NCI-H2196 (cell line): ENCODE measurements around the gene SAMD4A.

Source experiments
- DNase-seq: peaks from one replicate; lab custom pipeline; 2025; ENCODE audit not compliant: unreplicated experiment; lab: John Stamatoyannopoulos, UW

The SAMD4A gene

DNA sequence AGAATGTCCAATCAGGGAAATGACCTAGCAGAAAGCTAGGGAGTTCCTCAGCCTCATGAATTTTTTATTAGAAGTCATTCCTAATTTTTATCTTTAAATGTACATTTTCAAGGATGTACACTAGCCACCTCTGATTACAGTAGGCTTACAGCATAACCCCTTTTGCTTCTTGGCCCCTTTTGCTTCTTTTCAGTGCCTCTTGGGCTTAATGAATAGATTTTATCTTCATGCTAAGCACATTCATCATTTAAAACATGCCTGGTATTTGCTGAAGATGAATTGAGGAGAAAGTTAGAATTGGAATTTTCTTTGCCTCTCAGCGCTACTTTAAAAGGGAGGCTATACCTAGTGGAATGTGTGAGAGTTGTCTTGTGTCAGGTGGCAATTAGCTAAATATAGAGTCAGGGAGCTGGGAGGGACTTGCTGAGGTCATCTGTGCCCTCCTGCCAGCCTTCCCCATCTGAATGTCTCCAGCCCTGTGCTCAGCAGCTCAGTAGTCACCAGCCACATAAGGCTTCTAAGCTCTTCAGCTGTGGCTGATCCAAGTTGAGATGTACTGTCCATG, 132.1 kb downstream of the SAMD4A start:
- no peak for DNase-seq

DNA sequence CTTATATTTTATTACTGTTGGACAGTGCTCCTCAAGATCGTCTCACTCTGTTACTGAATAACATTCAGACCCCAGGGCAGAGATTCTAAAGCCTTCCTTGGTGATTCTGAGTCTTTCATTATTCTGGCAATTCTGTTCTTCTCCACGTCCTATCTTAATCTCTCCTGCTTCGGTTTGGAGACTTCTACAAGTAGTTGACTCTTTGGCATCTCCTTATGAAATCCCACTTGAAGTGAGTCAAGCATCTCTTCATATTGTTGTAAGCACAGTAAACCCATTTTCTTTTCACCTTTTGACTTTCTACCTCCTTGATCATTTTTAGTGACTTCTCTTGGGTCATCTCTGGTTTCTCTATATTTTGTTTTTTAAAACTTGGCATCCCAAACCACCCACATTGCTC, 132.8 kb downstream of the SAMD4A start:
- no peak for DNase-seq

DNA sequence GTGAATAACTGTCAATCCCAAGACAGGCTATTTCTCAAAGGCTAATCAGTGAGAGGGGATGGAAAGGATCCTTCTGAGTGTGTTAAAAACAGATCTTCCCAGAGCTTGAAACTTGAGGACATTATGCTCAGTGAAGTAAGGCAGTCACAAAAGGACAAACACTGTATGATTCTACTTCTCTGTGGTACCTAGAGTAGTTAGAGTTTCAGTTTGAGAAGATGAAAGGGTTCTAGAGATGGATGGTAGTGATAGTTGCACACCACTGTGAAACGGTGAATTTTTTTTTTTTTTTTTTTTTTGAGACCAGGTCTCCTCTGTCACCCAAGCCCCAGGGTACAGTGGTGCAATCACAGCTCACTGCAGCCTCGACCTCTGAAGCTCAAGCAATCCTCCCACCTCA, 133.8 kb downstream of the SAMD4A start:
- no peak for DNase-seq

DNA sequence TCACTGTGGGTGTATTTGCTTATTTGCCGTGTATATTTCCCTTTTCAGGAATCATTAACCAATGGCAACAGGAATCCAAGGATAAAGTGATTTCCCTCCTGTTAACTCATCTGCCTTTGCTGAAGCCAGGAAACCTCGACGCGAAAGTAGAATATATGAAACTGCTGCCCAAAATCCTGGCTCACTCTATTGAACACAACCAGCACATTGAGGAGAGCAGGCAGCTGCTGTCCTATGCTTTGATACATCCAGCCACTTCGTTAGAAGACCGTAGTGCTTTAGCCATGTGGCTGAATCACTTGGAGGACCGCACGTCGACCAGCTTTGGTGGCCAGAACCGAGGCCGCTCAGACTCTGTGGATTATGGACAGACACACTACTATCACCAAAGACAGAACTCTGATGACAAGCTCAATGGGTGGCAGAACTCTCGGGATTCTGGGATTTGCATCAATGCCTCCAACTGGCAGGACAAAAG, 135.1 kb downstream of the SAMD4A start:
- no peak for DNase-seq

DNA sequence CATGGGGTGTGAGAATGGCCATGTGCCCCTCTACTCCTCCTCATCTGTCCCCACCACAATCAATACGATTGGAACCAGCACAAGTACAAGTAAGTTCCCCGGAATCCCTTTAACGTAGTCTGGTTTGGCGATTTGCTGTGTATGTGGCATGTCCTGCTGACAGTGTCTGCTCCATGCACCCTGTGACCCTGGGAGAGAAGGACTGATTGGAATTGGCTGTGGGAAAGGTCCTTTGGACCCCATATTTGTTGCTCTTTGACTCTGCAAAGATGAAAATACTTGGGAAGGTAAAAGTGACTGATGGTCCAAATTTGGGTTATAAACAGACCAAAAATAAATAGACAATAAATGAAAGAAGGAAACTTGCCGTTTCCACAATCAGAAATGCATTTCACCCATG, 135.6 kb downstream of the SAMD4A start:
- DNase-seq = no peak

DNA sequence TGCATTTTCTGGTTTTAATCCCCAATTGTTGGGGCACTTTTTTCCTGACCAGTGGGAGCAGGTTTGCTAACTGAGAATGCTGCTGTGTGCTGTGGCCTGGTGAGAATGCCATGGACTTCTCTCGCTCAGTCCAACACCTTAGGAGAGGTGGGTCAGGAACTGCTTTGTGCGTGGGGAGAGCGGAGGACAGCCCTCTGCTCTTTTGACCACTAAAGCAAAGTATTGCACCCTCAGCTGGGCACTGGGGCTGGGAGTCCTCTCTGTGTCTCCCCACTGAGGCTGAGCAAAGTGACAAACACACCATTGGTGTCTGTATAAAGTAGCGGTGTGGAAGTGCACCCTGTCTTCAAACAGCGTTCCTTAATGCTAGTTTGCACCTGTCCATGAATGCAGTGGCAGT, 136.2 kb downstream of the SAMD4A start:
- no peak for DNase-seq

DNA sequence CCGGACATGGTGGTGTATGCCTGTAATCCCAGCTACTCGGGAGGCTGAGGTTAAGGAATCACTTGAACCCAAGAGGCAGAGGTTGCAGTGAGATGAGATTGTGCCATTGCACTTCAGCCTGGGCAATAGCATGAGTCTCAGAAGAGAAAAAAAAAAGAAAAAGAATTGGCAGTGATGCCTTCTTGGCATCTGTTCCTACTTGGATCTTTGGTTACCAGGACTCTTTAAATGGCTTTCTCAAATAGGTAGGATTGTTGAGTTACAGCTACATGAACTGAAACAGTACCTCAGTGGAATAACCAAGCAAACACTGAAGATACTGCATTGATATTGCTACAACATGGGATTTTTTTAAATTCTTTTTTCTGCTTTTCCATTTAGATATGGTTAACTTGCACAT, 136.8 kb downstream of the SAMD4A start:
- DNase-seq = no peak

DNA sequence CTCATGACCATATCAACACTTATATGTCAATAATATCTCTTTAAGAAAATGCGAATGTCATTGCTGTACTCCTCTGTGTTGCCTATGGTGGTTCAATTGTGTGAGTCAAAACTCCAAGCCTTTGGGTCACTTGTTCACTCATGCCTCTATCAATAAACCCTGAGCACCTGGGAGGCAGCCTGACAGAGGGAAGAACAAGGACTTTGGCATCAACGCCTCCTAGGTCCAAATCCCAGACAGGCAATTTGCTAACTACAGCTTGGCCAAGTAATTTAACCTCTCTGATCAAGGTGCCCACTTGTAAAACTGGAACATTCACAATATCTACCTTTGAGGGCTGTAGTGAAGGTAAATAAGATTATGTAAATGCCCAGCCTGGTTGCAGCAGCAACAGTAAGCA, 137.8 kb downstream of the SAMD4A start:
- DNase-seq = no peak

DNA sequence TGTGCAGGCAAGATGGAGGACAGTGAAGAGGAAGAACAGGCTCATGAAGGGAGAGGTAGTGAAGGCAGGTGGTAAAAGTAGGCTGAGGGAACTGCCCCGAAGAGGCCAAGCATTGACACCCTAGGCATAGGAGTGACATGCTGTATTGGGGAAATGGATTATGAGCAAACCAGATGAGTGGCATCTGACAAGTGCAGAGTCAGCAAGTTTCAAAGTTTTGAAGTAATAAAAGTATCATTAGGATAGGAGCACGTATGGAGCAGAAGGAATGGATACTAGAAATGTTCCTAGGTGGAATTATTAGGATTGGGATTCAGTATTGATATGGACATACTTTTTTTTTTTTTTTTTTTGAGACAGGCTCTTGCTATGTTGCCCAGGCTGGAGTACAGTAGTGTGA, 139.8 kb downstream of the SAMD4A start:
- DNase-seq = no peak

DNA sequence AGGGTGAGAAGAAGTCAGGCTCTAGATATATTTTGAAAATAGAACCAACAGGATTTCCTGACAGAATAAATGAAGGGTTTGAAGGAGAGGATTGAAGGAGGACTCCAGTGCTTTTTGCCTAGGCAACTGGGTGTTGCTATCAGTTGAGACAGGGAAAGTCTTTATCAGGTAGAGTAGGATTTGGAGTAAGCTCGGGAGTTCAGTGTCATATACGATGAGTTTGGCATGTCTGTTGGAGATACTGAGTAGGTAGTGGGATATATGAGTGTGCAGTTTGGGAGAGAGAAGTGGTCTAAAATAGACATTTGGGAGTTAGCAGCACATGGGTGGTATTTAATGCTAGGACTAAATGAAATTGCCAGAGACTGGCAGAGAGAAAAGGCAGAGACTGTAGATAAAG, 141.2 kb downstream of the SAMD4A start:
- no peak for DNase-seq

DNA sequence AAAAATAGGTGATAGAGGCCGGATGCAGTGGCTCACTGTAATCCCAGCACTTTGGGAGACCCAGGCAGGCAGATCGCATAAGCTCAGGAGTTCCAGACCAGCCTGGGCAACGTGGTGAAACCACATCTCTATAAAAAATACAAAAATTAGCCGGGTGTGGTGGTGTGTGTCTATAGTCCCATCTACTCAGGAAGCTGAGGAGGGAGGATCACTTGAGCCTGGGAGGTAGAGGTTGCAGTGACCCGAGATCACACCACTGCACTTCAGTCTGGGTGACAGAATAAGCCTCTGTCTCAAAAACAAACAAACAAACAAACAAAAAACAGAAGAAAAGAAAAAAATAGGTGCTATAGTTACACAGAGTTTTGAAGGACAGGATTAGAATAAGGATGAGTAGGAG, 142.1 kb downstream of the SAMD4A start:
- no peak for DNase-seq

DNA sequence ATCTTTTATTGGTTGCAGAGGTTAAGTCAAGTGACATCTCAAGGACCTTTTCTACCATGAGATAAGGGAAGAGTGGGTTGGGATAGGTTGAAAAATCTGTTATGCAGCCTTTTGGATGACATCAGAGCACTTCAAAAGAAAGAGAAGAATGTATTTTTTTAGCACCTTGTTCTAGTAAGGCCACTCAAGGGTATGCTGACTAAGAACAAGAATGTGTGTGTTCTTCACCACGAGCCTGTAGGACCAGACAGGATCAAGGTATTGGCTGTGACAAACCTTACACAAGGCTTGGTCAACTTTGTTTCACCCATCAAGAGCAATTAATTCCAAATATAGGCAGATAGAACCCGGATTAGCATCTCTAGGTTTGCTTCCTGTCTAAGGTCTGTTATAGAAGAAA, 142.5 kb downstream of the SAMD4A start:
- no peak for DNase-seq

DNA sequence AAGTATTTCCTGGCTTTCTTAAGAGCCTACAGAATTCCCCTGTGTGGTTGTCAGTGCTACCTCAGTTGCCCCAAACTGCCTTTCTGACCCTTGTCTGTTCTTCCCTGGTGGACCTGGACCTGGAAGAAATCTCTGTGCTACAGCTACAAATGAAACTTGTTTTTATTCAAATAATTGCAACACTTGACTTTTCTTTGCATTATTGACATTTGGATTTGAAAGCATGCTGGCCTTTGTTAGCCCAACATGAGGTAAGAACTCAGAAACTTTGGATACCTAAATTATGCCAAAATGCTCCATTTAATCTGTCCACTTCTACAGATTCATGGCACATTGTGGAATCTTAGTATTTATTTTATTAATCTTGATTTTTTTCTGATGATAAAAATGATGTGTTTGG, 142.9 kb downstream of the SAMD4A start:
- no peak for DNase-seq

DNA sequence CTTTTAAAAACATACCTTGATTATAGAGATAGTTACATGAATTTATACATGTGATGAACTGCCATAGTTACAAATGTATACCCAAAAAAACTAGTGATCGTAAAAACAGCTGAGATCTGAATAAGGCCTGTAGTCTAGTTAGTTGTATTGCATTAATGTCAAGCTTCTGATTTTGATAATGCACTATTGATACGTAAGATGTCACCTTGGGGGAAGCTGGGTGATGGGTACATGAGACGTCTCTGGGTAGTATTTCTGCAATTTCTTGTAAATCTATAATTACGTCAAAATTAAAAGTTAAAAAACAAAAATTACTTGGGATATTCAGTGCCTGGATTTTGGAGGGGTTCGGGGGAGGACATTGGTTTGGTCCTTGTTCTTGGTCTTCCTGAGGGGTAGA, 144.4 kb downstream of the SAMD4A start:
- DNase-seq = no peak

DNA sequence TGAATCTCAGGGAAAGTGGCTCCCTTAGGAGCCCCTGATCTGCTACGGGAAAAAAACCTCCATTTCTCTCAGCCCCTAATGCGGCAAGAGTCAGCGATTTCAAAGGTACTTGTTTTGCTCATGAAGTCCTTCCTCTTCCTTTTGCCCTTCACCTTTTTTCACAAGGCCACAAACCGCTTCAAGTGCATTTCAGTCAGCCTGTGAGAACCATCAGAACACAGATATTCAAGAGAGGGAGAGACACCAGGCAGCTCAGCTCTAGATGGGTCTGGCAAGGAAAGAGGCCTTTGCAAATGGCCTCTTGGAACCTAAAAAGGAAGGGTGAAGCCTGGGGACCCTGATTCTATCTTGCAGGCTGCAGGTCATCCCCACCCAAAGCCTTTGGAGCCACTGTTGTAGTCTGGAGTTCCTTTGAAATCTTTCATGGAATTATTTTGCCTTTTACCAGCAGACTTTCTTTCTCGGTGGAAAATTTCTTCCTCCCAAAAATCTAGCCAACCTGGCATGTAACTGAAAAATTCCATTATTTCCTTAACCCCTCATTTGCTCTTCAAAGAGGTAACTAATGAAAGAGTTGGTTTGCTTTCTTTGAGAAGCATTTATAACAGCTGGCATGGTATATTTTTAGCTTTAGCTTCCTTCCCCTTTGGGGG, 145.0 kb downstream of the SAMD4A start:
- no peak for DNase-seq

DNA sequence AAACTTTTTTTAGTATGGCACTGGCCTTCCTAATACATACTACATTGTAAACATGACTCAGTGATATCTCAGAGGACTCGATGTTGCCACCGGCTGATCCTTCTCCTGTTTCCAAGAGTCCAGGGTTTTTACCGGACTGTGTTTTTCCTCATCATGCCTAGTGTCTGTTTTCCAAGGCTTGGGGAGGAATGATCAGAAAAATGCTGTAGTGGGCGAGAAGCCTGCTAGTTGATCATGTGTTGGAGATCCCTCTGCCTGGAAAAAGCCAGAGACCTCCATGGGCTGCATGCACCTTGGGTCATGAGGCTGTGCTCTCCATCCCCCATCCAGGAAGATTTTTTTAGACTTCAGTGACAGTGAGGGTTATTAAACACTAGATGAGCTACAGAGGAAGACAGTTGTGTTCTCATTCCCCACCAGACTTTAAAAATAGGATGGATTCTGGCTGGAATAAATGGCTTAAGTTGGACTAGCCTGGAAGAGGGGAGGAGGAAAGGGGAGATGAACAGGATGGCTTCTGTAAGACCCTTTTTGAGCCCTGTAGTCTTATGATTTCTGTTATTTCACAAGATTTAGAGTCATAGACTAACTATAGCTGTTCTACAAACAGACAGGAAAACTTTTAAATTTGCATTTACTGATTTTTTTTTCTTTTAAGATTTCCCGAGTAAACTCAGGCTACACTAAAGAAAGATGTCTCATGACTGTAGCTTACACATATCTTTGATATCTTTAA, 145.7 kb downstream of the SAMD4A start:
- DNase-seq = no peak

DNA sequence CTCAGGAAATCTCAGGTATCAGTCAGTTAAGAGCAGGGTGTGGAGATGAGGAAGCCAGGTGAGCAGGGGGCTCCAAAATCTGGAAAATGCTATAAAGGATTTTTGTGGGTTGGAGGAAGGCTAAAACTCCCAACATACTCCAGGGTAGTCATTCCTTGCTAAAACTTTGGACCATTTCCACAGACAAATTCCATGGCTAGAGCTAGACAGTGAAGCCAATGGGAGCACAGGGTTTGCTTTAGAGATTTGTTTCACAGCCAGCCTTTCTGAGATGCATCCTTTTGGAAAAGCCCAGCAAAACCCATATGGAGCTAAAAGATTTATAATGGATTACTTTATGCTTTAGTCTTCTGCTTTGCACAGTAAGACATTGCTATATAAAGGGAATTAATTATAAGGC, 146.5 kb downstream of the SAMD4A start:
- no peak for DNase-seq

DNA sequence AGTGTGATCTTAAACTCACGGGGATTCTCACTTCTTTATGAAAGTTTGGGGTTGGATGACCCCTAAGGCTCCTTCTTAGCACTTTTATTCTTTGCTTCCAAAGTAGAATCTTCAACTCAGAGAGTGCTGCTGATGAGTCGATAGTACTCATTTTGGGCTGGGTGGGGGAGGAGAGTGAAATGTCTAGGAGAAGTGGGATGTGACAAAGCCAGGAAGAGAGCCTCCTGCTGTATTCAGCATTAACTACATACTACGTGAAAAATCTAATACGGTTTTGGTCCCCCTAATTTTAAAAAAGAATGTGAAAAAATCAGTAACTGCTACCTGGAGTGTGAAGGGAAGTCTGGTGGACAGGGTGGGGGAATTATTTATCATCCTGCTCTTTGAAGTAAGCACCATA, 148.3 kb downstream of the SAMD4A start:
- DNase-seq = no peak

DNA sequence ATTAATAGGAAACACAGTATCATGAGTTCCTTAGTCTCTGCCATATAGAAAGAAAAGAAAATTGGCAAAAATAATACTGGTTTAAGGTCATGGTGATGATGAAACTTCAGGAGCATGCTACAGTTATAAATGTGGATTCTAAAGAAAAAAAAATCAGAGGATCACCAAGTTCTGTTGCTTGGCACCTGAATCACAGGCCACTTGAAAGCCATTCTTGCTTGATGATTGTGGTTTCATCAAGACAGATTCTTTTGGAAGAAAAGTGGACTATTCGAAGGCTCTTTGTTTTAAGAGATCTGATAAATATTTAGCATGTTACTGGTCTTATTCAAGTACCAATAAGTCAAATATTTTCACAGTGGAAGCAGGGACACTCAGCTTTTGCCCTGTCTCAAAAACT, 148.9 kb downstream of the SAMD4A start:
- no peak for DNase-seq

DNA sequence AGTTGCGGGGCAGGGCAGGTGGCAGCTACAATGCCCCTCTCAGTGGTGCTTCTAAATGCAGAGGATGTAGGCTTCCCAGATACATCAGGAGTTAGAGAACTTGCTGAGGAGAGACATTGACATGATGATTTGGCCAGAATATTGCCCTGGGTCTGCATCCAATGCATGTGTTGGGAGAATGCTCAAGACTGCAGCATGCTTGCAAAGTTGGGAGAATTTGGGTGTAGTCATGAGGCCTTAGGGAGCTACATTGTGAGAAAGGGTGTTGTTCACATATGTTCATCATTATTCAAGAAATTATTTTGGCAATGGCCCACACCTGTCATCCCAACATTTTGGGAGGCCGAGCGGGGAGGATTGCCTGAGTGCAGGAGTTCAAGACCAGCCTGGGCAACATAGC, 149.9 kb downstream of the SAMD4A start:
- no peak for DNase-seq

DNA sequence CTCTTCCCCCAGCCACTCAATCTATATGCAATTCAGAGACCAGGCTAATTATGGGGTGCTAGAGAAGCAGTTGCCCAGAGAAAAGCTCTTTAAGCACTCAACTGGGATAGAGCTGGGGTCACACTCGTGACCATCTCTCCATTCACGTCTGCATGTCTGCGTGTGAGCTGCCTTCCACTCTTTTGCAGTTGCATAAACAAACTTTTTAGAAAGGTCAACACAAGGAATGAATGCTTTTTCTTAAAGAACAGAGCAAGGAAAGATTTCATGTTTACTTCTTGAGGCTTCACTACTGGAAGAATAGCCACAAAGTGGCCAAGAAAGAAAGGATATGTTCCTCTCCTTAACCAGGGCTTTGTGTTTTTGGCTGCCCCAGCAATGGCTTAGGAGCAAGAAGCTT, 151.1 kb downstream of the SAMD4A start:
- no peak for DNase-seq

DNA sequence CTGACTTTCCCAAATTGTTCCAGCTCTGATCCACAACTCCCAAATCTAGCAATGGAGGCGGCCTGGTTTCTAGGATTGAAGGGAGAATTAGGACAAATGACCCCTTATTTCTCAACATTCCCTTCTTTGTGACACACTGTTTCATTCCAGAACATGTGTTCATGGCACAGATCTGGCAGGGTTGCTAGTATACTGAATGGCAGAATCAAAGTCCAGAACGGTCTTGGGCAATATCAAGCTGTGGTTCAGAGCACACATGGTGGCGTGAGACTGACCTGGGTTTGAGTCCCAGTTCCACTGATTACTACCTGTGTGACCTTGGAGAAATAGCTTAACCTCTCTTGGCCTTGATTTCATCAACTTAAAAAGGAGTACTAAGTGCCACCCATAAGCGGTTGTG, 152.5 kb downstream of the SAMD4A start:
- DNase-seq = no peak
